ENCODE measurements around the gene KRT15.

GRCh38 chr17:41467561-41467960 lies 51.1 kb downstream of the KRT15 start:
- no peak for TF ChIP-seq CTCF (IDR thresholded peaks at IDR 0.05)
- no peak for TF ChIP-seq EP300 (IDR thresholded peaks at IDR 0.05; ENCODE audit: low read depth)
- no peak for TF ChIP-seq POLR2A (IDR thresholded peaks at IDR 0.05)
